KOPT-K1 (cell line): ENCODE data around the gene GRIN1.
A peak's percentile ranks its signal among the peaks of the same experiment; 100 is the strongest.

ENCODE experiments used
- H3K27ac ChIP-seq: fragments of 200-600 bp; sonication (generic); 2 replicates; pipeline ENCODE4 v1.5.1; 2016; ENCODE audit warnings: antibody characterized with exemption, mild to moderate bottlenecking, low read depth, low read length; ENCODE audit not compliant: poor library complexity, severe bottlenecking
- H3K36me3 ChIP-seq: fragments of 200-600 bp; sonication (generic); 2 replicates; pipeline ENCODE4 v1.5.1; 2017; ENCODE audit warnings: antibody characterized with exemption, mild to moderate bottlenecking, low read length, moderate library complexity; ENCODE audit not compliant: insufficient read depth
- H3K9me3 ChIP-seq: fragments of 200-600 bp; sonication (generic); 2 replicates; pipeline ENCODE4 v1.5.1; 2017; ENCODE audit warnings: antibody characterized with exemption, low read length, mild to moderate bottlenecking; ENCODE audit not compliant: insufficient read depth, poor library complexity, severe bottlenecking

GRIN1 gene

GRCh38 chr9:137109250-137110146 lies 29.5 kb upstream of the GRIN1 start:
- Histone ChIP-seq H3K36me3 (peaks cover 71% of the 10 kb centered on the region; the same call in 1 of the 2 replicates), H3K27ac (no peak overlapping the region), H3K9me3 (no peaks in the 10 kb centered on the region)

- H3K27ac ChIP-seq, result no peak overlapping the region
- H3K9me3 ChIP-seq, result no peaks in the 10 kb centered on the region
- H3K36me3 ChIP-seq, result peaks cover 65% of the 10 kb centered on the region; the same call in 1 of the 2 replicates
Observed at GRCh38 chr9:137110147-137110910, 28.6 kb upstream of the GRIN1 start.

- peaks cover 58% of the 10 kb centered on the region; the same call in 1 of the 2 replicates for H3K36me3 ChIP-seq
- no peak overlapping the region for H3K27ac ChIP-seq
- H3K9me3 ChIP-seq, result no peaks in the 10 kb centered on the region
Observed at GRCh38 chr9:137110911-137111787, 27.8 kb upstream of the GRIN1 start.

GRCh38 chr9:137111788-137112563 lies 27.0 kb upstream of the GRIN1 start:
- H3K27ac ChIP-seq, result no peak overlapping the region
- H3K36me3 ChIP-seq, result peaks cover 52% of the 10 kb centered on the region; the same call in 1 of the 2 replicates
- H3K9me3 ChIP-seq, result no peaks in the 10 kb centered on the region

GRCh38 chr9:137112564-137113384 lies 26.2 kb upstream of the GRIN1 start:
- peaks cover 44% of the 10 kb centered on the region; the same call in 1 of the 2 replicates for H3K36me3 ChIP-seq
- no peaks in the 10 kb centered on the region for H3K9me3 ChIP-seq
- H3K27ac ChIP-seq, result no peak overlapping the region

GRCh38 chr9:137113385-137114159 lies 25.4 kb upstream of the GRIN1 start:
- H3K36me3 ChIP-seq, result peaks cover 37% of the 10 kb centered on the region; the same call in 1 of the 2 replicates
- H3K9me3 ChIP-seq, result no peaks in the 10 kb centered on the region
- no peak overlapping the region for H3K27ac ChIP-seq

GRCh38 chr9:137114220-137114612 lies 24.7 kb upstream of the GRIN1 start:
- Histone ChIP-seq H3K9me3 (no peaks in the 10 kb centered on the region), H3K36me3 (peaks cover 30% of the 10 kb centered on the region; the same call in 1 of the 2 replicates), H3K27ac (peak overlapping the region; percentile 58)

GRCh38 chr9:137114613-137115393 lies 24.2 kb upstream of the GRIN1 start, which contains the start of gene DPP7:
Gene DPP7 (minus strand): TSS chr9:137114733. CDS start chr9:137114713, 20 bp downstream.
- H3K9me3 ChIP-seq, result no peaks in the 10 kb centered on the region
- H3K27ac ChIP-seq, result peak within 1 kb of the TSS; percentile 58
- peaks cover 25% of the 10 kb centered on the region; the same call in 1 of the 2 replicates for H3K36me3 ChIP-seq

- no peak overlapping the region for H3K27ac ChIP-seq
- peaks cover 18% of the 10 kb centered on the region; the same call in 1 of the 2 replicates for H3K36me3 ChIP-seq
- no peaks in the 10 kb centered on the region for H3K9me3 ChIP-seq
Observed at GRCh38 chr9:137115394-137116026, 23.4 kb upstream of the GRIN1 start.

- H3K36me3 ChIP-seq, result peaks cover 12% of the 10 kb centered on the region; the same call in 1 of the 2 replicates
- no peak overlapping the region for H3K27ac ChIP-seq
- H3K9me3 ChIP-seq, result no peaks in the 10 kb centered on the region
Observed at GRCh38 chr9:137116027-137116507, 22.9 kb upstream of the GRIN1 start.

GRCh38 chr9:137116728-137117127 lies 22.2 kb upstream of the GRIN1 start:
- no peak overlapping the region for H3K27ac ChIP-seq

More at GRCh38 chr9:137116728-137117127, 22.2 kb upstream of the GRIN1 start:
- H3K36me3 ChIP-seq, result peaks cover 7% of the 10 kb centered on the region; the same call in 1 of the 2 replicates
- no peaks in the 10 kb centered on the region for H3K9me3 ChIP-seq
